Measurements from ENCODE around the gene TBC1D10A. TPM values are rescaled to one million over a fixed set of nuclear protein-coding genes. Genes with fewer than 3 reads are reported as not detected.

TBC1D10A gene
- total and polyA plus RNA-seq, 2 experiments from 2014 or later: 3.3 to 8.8 TPM

GRCh38 chr22:30320021-30320556 is 6.7 kb downstream of the TBC1D10A start:
- H3K79me2 ChIP-seq (replicated peaks; ENCODE audit: insufficient read depth): no peaks in the 10 kb centered on the region
- no peaks in the 10 kb centered on the region for H3K36me3 ChIP-seq (ENCODE audit: insufficient read depth)
- ATAC-seq (no peak), DNase-seq (ENCODE audit: low spot score) (no peak)
- peaks cover 3% of the 10 kb centered on the region; the same call in 1 of the 2 replicates for H4K20me1 ChIP-seq (replicated peaks; ENCODE audit: insufficient read depth)
- H3F3A ChIP-seq (replicated peaks; ENCODE audit: low read depth): no peaks in the 10 kb centered on the region
- no peaks in the 10 kb centered on the region for H3K27me3 ChIP-seq (ENCODE audit: insufficient read depth)
- no peak overlapping the region for H3K4me2 ChIP-seq
- H3K4me1 ChIP-seq (ENCODE audit: insufficient read depth): no peaks in the 10 kb centered on the region; the same call in 1 of the 2 replicates
- Mint-ChIP-seq H3K4me1 (peaks cover 4% of the 10 kb centered on the region), H3K4me3 (no peak overlapping the region; the same call in 2 of the 3 replicates), H3K27ac (no peak overlapping the region), H3K9me3 (no peaks in the 10 kb centered on the region), H3K36me3 (ENCODE audit: low read depth) (no peaks in the 10 kb centered on the region), H3K27me3 (ENCODE audit: insufficient read depth, low read depth, poor library complexity) (peaks cover 3% of the 10 kb centered on the region)
- H3K4me3 ChIP-seq: no peak overlapping the region
- H3K27ac ChIP-seq (ENCODE audit: low read depth): no peak overlapping the region
- H2AFZ ChIP-seq: no peak overlapping the region
- no peaks in the 10 kb centered on the region for H3K9me2 ChIP-seq (ENCODE audit: insufficient read depth)
- TF ChIP-seq POLR2AphosphoS5 (IDR thresholded peaks at IDR 0.05; ENCODE audit: low read depth): no peak

DNA sequence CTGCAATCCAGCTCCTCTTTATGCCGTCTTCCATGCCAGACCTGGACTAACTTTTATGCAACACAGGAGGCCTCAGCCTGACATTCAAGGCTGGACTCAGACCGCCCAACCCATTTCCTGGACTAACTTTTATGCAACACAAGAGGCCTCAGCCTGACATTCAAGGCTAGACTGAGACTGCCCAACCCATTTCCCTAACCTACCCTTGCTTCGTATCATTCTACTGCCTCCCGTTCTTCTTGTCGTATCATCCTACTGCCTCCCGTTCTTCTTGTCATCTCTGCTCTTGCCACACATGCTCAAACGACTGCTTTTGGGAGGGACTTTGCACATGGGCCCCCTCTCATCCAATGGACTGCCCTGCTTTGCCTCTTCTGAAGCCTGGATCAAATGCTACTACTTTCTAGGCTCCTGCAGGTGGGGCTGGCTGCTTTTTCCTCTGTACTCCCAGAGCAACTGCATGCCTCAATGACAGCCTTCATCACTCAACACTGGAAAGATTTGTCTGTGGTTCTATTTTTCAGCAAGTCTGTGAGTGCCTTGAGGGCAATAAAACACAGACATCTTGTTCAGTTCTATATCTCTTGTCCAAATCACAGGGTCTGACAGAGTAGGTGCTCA is 7.8 kb downstream of the TBC1D10A start:
- no peaks in the 10 kb centered on the region for H3K27me3 ChIP-seq (ENCODE audit: insufficient read depth)
- H4K20me1 ChIP-seq (replicated peaks; ENCODE audit: insufficient read depth): no peaks in the 10 kb centered on the region; the same call in 1 of the 2 replicates
- TF ChIP-seq STAT1 (IDR thresholded peaks at IDR 0.05; ENCODE audit: unreplicated experiment): no peak
- TF ChIP-seq ZNF462 (CRISPR knock-in tag; IDR thresholded peaks at IDR 0.05): no peak
- TF ChIP-seq, protein P1, sequence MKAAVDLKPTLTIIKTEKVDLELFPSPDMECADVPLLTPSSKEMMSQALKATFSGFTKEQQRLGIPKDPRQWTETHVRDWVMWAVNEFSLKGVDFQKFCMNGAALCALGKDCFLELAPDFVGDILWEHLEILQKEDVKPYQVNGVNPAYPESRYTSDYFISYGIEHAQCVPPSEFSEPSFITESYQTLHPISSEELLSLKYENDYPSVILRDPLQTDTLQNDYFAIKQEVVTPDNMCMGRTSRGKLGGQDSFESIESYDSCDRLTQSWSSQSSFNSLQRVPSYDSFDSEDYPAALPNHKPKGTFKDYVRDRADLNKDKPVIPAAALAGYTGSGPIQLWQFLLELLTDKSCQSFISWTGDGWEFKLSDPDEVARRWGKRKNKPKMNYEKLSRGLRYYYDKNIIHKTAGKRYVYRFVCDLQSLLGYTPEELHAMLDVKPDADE (IDR thresholded peaks at IDR 0.05): no peak
- TF ChIP-seq, protein P2, sequence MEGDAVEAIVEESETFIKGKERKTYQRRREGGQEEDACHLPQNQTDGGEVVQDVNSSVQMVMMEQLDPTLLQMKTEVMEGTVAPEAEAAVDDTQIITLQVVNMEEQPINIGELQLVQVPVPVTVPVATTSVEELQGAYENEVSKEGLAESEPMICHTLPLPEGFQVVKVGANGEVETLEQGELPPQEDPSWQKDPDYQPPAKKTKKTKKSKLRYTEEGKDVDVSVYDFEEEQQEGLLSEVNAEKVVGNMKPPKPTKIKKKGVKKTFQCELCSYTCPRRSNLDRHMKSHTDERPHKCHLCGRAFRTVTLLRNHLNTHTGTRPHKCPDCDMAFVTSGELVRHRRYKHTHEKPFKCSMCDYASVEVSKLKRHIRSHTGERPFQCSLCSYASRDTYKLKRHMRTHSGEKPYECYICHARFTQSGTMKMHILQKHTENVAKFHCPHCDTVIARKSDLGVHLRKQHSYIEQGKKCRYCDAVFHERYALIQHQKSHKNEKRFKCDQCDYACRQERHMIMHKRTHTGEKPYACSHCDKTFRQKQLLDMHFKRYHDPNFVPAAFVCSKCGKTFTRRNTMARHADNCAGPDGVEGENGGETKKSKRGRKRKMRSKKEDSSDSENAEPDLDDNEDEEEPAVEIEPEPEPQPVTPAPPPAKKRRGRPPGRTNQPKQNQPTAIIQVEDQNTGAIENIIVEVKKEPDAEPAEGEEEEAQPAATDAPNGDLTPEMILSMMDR (conservative IDR thresholded peaks at IDR 0.05; ENCODE audit: low read depth in 2 of 2): peak in 1 of 2 experiments; percentile 15; a peak in 1 of 4 replicates
- TF ChIP-seq EZH2phosphoT487 (IDR thresholded peaks at IDR 0.05; ENCODE audit: unreplicated experiment): no peak
- H3K4me2 ChIP-seq: no peak overlapping the region
- no peaks in the 10 kb centered on the region for H3K9me2 ChIP-seq (ENCODE audit: insufficient read depth)
- no peaks in the 10 kb centered on the region for H3K9me3 Mint-ChIP-seq
- no peaks in the 10 kb centered on the region for H3K79me2 ChIP-seq (replicated peaks; ENCODE audit: insufficient read depth)
- no peak overlapping the region for H3K27ac Mint-ChIP-seq
- peak; percentile 27 for DNase-seq (ENCODE audit: low spot score)
- no peaks in the 10 kb centered on the region for H3F3A ChIP-seq (replicated peaks; ENCODE audit: low read depth)
- H3K4me1 ChIP-seq (ENCODE audit: insufficient read depth): no peaks in the 10 kb centered on the region
- peaks cover 3% of the 10 kb centered on the region for H3K27me3 Mint-ChIP-seq (ENCODE audit: insufficient read depth, low read depth, poor library complexity)
- H3K4me3 ChIP-seq: no peak overlapping the region
- H3K36me3 ChIP-seq (ENCODE audit: insufficient read depth): no peaks in the 10 kb centered on the region
- no peak overlapping the region for H3K27ac ChIP-seq (ENCODE audit: low read depth)
- no peaks in the 10 kb centered on the region for H3K36me3 Mint-ChIP-seq (ENCODE audit: low read depth)
- ATAC-seq: peak; percentile 70
- H3K4me3 Mint-ChIP-seq: no peak overlapping the region; the same call in 2 of the 3 replicates
- H2AFZ ChIP-seq: no peak overlapping the region
- H3K4me1 Mint-ChIP-seq: no peaks in the 10 kb centered on the region; the same call in 1 of the 3 replicates
